ENCODE results near the gene DIRAS2. TPM values are rescaled to one million over a fixed set of nuclear protein-coding genes. Genes with fewer than 3 reads are reported as not detected.

The DIRAS2 gene
- total RNA-seq, 6 donors from 2014 or later, result 0.14 to 0.34 TPM; not detected in 4

- Histone ChIP-seq H3K27ac (no peak overlapping the region), H3K36me3 (no peaks in the 10 kb centered on the region), H3K27me3 (no peaks in the 10 kb centered on the region), H3K4me1 (no peaks in the 10 kb centered on the region), H3K9me3 (peaks cover 0 to 11% (median 3%) of the 10 kb centered on the region in 4 donors), H3K4me3 (no peak overlapping the region)
- TF ChIP-seq EP300 (IDR thresholded peaks at IDR 0.05), result no peak
- no peak for TF ChIP-seq POLR2A (IDR thresholded peaks at IDR 0.05)
- no peak for TF ChIP-seq CTCF (IDR thresholded peaks at IDR 0.05)
- no peak for TF ChIP-seq POLR2AphosphoS5 (IDR thresholded peaks at IDR 0.05)
- 74 to 87% methylated on average over 1 of the region's 1 CpG for WGBS, 2 donors
- DNase-seq (no peak), ATAC-seq (ENCODE audit: low FRiP score in 2 of 2) (no peak)
These were observed 8.6 kb upstream of the DIRAS2 start for GRCh38 chr9:90651246-90651645.

DNA sequence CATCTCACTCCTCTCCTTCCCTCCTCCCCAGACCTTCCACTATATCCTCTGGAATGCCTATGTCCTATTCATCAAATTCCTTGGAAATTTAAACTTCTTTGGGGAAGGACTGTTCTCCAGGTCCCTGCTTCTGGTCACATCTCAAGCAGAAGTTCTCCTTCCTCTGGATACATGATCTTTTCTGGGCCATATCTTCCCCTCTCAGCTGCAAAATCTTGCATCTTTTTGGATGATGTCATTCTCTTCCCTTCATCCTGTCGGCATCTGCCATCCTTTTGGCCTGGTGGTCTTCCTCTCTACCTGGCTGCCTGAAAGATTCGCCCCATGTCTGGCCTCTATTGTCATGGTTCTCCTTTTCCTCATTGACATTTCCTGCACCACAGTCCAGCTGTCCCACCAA is 5.2 kb upstream of the DIRAS2 start:
- Histone ChIP-seq H3K4me1 (peaks cover 0 to 5% (median 3%) of the 10 kb centered on the region in 4 donors), H3K27me3 (peaks cover 0 to under 1% (median 0%) of the 10 kb centered on the region in 4 donors), H3K4me3 (no peak overlapping the region), H3K36me3 (no peaks in the 10 kb centered on the region), H3K9me3 (peaks cover 0 to 11% (median 3%) of the 10 kb centered on the region in 4 donors), H3K27ac (no peak overlapping the region)
- TF ChIP-seq CTCF (IDR thresholded peaks at IDR 0.05), result no peak
- no peak for TF ChIP-seq EP300 (IDR thresholded peaks at IDR 0.05)
- TF ChIP-seq POLR2A (IDR thresholded peaks at IDR 0.05), result no peak
- no peak for TF ChIP-seq POLR2AphosphoS5 (IDR thresholded peaks at IDR 0.05)
- ATAC-seq (ENCODE audit: low FRiP score in 2 of 2), result no peak
- no peak for DNase-seq
- 74 to 82% methylated on average over 2 of the region's 2 CpGs for whole genome bisulfite sequencing, 2 donors

- H3K4me1 ChIP-seq, result peaks cover 0 to 13% (median 8%) of the 10 kb centered on the region in 4 donors
- no peak overlapping the region for H3K4me3 ChIP-seq
- ATAC-seq (ENCODE audit: low FRiP score in 2 of 2) (no peak), DNase-seq (no peak)
- no peak overlapping the region for H3K27ac ChIP-seq
- 55 to 71% methylated on average over 1 of the region's 1 CpG for WGBS, 2 donors
- no peaks in the 10 kb centered on the region for H3K36me3 ChIP-seq
- H3K27me3 ChIP-seq, result peaks cover 0 to 8% (median 3%) of the 10 kb centered on the region in 4 donors
- H3K9me3 ChIP-seq, result peaks cover 0 to 7% (median 0%) of the 10 kb centered on the region in 4 donors
- TF ChIP-seq CTCF (IDR thresholded peaks at IDR 0.05) (no peak), EP300 (IDR thresholded peaks at IDR 0.05) (no peak), POLR2AphosphoS5 (IDR thresholded peaks at IDR 0.05) (no peak), POLR2A (IDR thresholded peaks at IDR 0.05) (no peak)
These were observed 3.1 kb upstream of the DIRAS2 start for GRCh38 chr9:90645721-90646120.

- H3K36me3 ChIP-seq, result no peaks in the 10 kb centered on the region
- peaks cover 0 to 8% (median 3%) of the 10 kb centered on the region in 4 donors for H3K27me3 ChIP-seq
- no peaks in the 10 kb centered on the region for H3K9me3 ChIP-seq
- no peak overlapping the region for H3K4me3 ChIP-seq
- no peak for TF ChIP-seq POLR2AphosphoS5 (IDR thresholded peaks at IDR 0.05)
- no peak for TF ChIP-seq CTCF (IDR thresholded peaks at IDR 0.05)
- no peak for TF ChIP-seq POLR2A (IDR thresholded peaks at IDR 0.05)
- TF ChIP-seq EP300 (IDR thresholded peaks at IDR 0.05), result no peak
- H3K4me1 ChIP-seq, result peaks cover 0 to 13% (median 8%) of the 10 kb centered on the region in 4 donors
- DNase-seq (no peak), ATAC-seq (ENCODE audit: low FRiP score in 2 of 2) (no peak)
- WGBS, 2 donors, result 21 to 31% methylated on average over 10 of the region's 10 CpGs
- H3K27ac ChIP-seq, result no peak overlapping the region
These were observed 638 bp downstream of the DIRAS2 start for GRCh38 chr9:90641884-90642487.

DNA sequence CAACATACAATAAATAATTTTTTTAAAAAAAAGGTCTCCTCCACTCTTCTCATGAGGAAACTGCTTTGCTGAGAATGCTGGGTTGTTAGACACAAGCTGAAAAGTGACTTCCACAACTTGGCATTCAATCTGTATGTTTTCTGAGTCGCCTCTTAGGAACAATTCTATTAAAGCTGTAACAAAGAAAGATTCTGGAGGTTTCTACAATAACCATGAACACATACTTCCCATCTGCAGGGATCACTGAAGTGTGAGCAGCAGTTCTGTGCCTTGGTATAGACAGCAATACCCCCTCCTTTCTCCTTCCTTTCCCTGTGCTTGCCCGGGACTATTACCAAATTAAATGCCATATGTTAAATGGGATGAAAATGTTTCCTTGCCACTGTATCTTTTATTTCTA is 1.5 kb downstream of the DIRAS2 start:
- no peak overlapping the region for H3K27ac ChIP-seq
- ATAC-seq (ENCODE audit: low FRiP score in 2 of 2), result no peak

More for the DNA sequence above, 1.5 kb downstream of the DIRAS2 start:
- H3K4me3 ChIP-seq, result no peak overlapping the region
- WGBS, 2 donors, result 65 to 74% methylated on average over 2 of the region's 2 CpGs
- no peaks in the 10 kb centered on the region for H3K9me3 ChIP-seq
- DNase-seq, result no peak
- peaks cover 0 to 13% (median 8%) of the 10 kb centered on the region in 4 donors for H3K4me1 ChIP-seq
- H3K36me3 ChIP-seq, result no peaks in the 10 kb centered on the region
- H3K27me3 ChIP-seq, result peaks cover 0 to 8% (median 3%) of the 10 kb centered on the region in 4 donors
- TF ChIP-seq POLR2A (IDR thresholded peaks at IDR 0.05) (no peak), CTCF (IDR thresholded peaks at IDR 0.05) (no peak), EP300 (IDR thresholded peaks at IDR 0.05) (no peak), POLR2AphosphoS5 (IDR thresholded peaks at IDR 0.05) (no peak)

All from upper lobe of left lung (tissue), 6 donors.